Measurements from ENCODE around the gene STAM.
"Not testable (repeated sequence)": the region's sequence is repeated elsewhere in the genome, so short reads cannot be mapped to it uniquely, and the experiment has no call there.

STAM gene

DNA sequence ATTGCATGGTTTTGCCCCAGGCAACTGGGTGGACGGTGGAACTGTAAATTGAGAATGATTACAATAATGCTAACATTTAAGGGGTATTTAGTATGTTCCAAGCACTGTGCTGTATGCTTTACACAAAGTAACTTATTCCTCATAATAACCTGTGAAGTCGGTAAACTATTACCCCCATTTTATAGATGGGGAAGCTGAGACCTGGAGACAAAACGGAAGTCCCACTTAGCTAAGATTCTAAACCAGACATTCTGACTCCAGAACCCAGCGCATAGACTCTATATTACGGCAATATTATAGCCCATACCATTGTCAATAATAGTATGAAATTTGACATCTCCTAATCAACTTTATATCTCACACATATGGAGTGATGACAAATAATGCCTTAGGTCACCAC lies 68.1 kb downstream of the STAM start:
- in situ Hi-C loops (cut with HindIII; ENCODE audit: low sequenced_read_pairs): no loop called here
- DNase-seq (ENCODE audit: low read depth, low spot score): no peak

GRCh38 chr10:17712717-17713471 lies 68.9 kb downstream of the STAM start:
- no peak for TF ChIP-seq CTCF (IDR thresholded peaks at IDR 0.05; ENCODE audit: low read depth, low read length)
- in situ Hi-C loops (cut with HindIII; ENCODE audit: low sequenced_read_pairs): no loop called here
- peak overlapping the region; percentile 36 for H3K4me3 ChIP-seq (ENCODE audit: low read depth, low read length)
- DNase-seq (ENCODE audit: low read depth, low spot score): peak; percentile 40

More for the DNA sequence above, 68.1 kb downstream of the STAM start:
- TF ChIP-seq CTCF (IDR thresholded peaks at IDR 0.05; ENCODE audit: low read depth, low read length): no peak
- no peak overlapping the region for H3K4me3 ChIP-seq (ENCODE audit: low read depth, low read length)

DNA sequence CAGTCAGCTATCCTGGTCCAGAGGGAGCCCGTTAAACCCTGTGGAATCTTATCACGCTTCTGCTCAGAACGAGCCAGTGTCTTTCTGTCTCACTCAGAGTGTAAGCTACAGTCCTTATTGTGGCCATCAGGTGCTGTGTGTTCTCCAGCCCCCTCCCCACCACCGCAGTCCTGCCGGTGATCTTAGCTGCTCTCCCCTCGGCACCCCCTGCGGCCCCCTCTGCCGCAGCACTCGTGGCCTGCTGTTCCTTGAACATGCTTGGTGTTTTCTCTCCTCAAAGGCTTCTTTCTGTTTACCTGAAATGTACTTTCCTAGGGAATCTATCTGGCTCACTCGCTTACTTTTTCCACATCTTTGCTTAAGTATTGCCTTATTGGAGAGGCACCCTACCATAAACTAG lies 69.8 kb downstream of the STAM start:
- DNase-seq (ENCODE audit: low read depth, low spot score): no peak
- in situ Hi-C loops (cut with HindIII; ENCODE audit: low sequenced_read_pairs): no loop called here
- no peak for TF ChIP-seq CTCF (IDR thresholded peaks at IDR 0.05; ENCODE audit: low read depth, low read length)
- no peak overlapping the region for H3K4me3 ChIP-seq (ENCODE audit: low read depth, low read length)

GRCh38 chr10:17716161-17716560 lies 72.2 kb downstream of the STAM start:
- no peak overlapping the region for H3K4me3 ChIP-seq (ENCODE audit: low read depth, low read length)
- no peak for DNase-seq (ENCODE audit: low read depth, low spot score)
- in situ Hi-C loops (cut with HindIII; ENCODE audit: low sequenced_read_pairs): no loop called here
- TF ChIP-seq CTCF (IDR thresholded peaks at IDR 0.05; ENCODE audit: low read depth, low read length): no peak

GRCh38 chr10:17722317-17723014 lies 78.5 kb downstream of the STAM start:
- DNase-seq (ENCODE audit: low read depth, low spot score); in situ Hi-C loops (cut with HindIII; ENCODE audit: low sequenced_read_pairs); H3K4me3 ChIP-seq (ENCODE audit: low read depth, low read length): not testable (repeated sequence)

DNA sequence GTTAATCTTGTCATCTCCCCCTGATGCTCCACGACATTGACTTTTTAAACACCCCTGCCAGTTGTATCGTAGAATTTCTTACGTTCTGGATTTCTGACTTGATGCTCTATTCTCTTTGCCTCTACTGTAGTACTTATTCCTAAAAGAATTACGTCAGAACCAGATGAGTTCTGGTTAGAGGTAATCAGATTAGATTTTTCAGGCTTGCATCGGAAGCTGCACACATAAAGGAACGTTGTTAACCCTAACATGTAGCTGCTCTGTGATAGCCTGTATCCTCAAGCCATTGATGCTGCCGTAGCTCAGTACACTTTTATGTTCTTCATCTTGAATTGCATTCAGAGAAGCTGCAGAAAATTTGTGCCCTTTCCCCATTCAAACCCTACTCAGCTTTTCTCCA lies 81.8 kb downstream of the STAM start:
- in situ Hi-C loops (cut with HindIII; ENCODE audit: low sequenced_read_pairs): no loop called here
- no peak for DNase-seq (ENCODE audit: low read depth, low spot score)
- TF ChIP-seq CTCF (IDR thresholded peaks at IDR 0.05; ENCODE audit: low read depth, low read length): no peak
- no peak overlapping the region for H3K4me3 ChIP-seq (ENCODE audit: low read depth, low read length)

GRCh38 chr10:17729630-17730029 lies 85.7 kb downstream of the STAM start:
- in situ Hi-C loops (cut with HindIII; ENCODE audit: low sequenced_read_pairs): no loop called here
- no peak for TF ChIP-seq CTCF (IDR thresholded peaks at IDR 0.05; ENCODE audit: low read depth, low read length)
- no peak for DNase-seq (ENCODE audit: low read depth, low spot score)
- H3K4me3 ChIP-seq (ENCODE audit: low read depth, low read length): no peak overlapping the region

Data from astrocyte of the spinal cord (primary cell).